Measurements from ENCODE around the gene LMAN2. TPM values are rescaled to one million over a fixed set of nuclear protein-coding genes. Genes with fewer than 3 reads are reported as not detected.
A peak's percentile ranks its signal among the peaks of the same experiment; 100 is the strongest.

LMAN2 gene, protein sequence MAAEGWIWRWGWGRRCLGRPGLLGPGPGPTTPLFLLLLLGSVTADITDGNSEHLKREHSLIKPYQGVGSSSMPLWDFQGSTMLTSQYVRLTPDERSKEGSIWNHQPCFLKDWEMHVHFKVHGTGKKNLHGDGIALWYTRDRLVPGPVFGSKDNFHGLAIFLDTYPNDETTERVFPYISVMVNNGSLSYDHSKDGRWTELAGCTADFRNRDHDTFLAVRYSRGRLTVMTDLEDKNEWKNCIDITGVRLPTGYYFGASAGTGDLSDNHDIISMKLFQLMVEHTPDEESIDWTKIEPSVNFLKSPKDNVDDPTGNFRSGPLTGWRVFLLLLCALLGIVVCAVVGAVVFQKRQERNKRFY
- polyA plus RNA-seq (ENCODE audit: insufficient read length in 4 of 4) = 100 to 1,000 TPM in 3 of 4 donors, 10 to 100 TPM in 1; 94.0 to 135 (median 130) TPM

DNA sequence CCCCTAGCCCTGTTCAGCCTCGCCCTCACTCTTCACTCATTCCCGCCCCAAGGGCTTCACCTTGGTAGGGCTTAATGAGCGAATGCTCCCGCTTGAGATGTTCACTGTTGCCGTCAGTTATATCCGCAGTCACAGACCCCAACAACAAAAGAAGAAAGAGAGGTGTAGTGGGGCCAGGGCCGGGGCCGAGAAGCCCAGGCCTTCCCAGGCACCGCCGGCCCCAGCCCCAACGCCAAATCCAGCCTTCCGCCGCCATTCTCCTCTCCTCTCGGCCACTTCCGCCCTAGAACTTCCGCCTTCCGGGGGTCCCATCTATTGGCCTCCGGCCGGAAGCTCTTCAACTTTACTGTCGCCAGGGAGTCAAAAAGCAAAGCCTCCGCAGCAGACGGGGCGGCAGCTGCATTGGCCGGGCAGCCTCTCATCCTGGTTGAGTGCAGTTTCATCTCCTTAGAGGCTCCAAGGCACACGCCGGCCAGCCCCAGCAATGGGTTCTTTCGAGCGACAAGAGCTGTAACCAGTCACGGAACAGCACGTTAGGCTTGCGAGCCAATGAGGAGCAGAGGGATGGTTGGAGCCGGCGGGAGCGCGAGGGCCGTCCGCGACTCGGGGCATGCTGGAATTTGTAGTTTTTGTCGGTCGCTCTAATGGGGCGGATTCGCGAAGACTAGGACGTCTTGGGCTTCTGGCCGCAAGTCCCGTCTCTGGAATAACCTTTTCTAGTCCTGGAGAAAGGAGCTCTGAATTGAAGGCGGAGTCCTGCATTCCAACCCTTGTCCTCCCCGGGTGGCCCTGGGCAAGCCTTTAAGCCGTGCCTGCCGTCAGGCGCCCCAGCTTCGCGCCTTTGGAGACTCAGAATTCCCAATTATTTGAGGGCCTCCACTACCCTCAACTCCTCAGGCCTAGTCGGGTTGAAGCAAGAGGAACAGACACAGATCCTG lies at the start of gene LMAN2:
TSS of gene LMAN2 (minus strand) at position 277 of the 938 bp plus-strand sequence. CDS start at position 256, 21 bp downstream.
- peak; percentile 89 to 94 (median 92) for DNase-seq (ENCODE audit: low read depth in 4 of 4, low spot score in 3 of 4)

DNA sequence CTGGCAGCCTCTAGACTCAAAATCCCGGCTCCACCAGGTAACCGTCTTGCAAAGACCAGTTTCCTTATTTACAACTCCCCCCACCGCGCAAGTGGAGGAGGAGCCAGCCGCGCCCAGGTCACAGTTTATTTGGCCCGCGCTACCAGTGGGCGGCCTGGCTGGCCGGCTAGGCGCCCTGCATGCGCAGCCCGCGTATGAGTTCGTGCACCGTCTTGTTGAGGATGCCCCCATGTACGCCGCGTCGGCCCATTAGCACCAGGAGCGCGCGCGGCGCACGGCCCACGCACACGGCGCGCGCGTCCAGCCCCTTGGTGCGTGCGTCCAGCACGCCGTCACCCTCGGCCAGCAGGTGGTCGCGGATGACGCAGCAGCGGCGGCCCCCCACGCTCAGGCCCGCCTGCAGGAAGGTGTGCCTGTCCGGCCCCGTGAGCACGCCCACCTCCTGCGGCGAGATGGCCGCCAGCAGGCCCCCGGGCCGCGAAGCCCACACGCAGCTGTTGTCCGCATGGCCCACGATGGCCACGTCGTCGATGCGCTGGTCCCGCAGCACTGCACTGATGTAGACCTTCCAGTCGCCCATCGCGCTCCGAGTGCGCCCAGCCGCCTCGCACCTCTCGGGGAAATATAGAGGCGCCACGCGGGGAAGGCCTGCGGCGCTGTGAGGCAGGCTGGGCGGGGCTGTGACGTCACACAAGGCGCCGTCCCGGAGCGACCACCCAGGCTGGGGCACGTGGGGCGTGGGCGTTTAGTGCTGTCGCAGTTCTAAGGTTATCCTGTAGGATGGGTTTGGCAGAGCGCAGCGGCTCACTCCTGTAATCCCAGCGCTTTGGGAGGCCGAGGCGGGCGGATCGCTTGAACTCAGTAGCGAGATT lies 48.8 kb upstream of the LMAN2 start, which contains the start of gene PFN3:
TSS of gene PFN3 (minus strand) at position 665 of the 872 bp plus-strand sequence. CDS start at position 580, 85 bp downstream.
- no peak for DNase-seq (ENCODE audit: low read depth in 4 of 4, low spot score in 3 of 4)

GRCh38 chr5:177397875-177398390 lies 46.5 kb upstream of the LMAN2 start:
- DNase-seq (ENCODE audit: low read depth in 4 of 4, low spot score in 3 of 4) = no peak

GRCh38 chr5:177396807-177397206 lies 45.3 kb upstream of the LMAN2 start:
- DNase-seq (ENCODE audit: low read depth in 4 of 4, low spot score in 3 of 4) = no peak

DNA sequence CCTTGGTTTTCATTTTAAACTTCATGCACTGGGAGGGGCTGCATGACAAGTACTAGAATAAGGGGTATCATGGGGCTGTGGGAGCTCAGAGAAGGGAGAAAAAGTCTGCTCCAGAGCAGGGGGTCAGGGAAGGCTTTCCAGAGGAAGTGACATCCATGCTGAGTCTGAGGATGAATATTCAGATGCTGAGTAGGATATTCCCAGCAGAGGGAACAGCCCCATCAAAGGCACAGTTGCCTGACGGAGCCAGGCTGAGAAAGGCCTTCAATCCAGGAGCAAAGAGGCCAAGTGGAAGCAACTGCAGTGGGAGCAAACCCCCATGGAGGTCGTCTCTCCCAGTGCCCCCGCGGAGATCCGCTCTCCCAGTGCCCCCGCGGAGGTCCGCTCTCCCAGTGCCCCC lies 44.6 kb upstream of the LMAN2 start:
- no peak for DNase-seq (ENCODE audit: low read depth in 4 of 4, low spot score in 3 of 4)

GRCh38 chr5:177393990-177394389 lies 42.5 kb upstream of the LMAN2 start:
- DNase-seq (ENCODE audit: low read depth in 4 of 4, low spot score in 3 of 4) = no peak

GRCh38 chr5:177393206-177393765 lies 41.8 kb upstream of the LMAN2 start:
- DNase-seq (ENCODE audit: low read depth in 4 of 4, low spot score in 3 of 4) = no peak

GRCh38 chr5:177392765-177393164 lies 41.3 kb upstream of the LMAN2 start:
- no peak for DNase-seq (ENCODE audit: low read depth in 4 of 4, low spot score in 3 of 4)

- peak in 2 of 4 donors; percentile 75 to 84 for DNase-seq (ENCODE audit: low read depth in 4 of 4, low spot score in 3 of 4)
These were observed 39.2 kb upstream of the LMAN2 start for GRCh38 chr5:177390363-177391300.

DNA sequence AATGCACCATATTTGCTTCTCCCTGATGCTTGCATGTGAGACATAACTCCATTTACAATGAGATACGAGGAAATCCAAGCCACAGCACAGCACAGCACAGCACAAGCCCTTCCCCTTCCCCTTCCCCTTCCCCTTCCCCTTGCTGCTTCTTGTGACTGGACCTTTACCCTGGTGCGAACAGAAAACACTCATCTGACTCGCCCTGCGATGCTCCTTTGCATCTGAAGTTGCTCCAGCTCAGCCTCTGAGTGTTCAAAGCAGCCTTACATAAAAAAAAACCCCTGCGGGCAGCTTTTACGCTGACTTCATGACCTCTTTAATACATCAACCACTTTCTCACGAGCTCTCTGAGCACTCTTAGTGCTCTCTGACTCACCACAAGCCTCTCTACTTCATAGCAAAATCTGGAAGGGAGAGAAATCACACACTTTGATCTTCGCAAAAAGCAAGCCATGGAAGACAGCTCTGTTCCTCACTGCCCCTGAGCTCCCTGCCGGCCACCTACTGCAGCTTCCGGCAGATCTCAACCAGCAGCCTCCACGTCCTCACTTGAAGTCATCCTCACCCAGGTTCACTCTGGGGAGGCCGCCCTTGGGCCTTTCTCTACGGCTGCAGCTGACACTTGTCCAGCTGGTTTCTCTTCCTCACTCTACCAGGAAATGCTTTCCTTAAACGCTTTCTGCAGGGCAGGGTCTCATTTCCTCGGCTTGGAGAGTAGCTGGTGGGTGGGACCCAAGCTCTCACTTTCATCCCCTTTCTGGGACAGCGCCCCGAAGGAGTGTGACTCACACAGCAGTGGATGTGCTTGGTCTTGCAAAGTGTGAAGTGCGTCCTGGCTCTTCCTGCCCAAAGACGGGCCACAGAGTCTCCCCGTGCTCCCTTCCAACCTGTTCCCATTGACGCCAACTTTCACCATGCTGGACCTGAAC lies 38.0 kb upstream of the LMAN2 start:
- no peak for DNase-seq (ENCODE audit: low read depth in 4 of 4, low spot score in 3 of 4)

DNA sequence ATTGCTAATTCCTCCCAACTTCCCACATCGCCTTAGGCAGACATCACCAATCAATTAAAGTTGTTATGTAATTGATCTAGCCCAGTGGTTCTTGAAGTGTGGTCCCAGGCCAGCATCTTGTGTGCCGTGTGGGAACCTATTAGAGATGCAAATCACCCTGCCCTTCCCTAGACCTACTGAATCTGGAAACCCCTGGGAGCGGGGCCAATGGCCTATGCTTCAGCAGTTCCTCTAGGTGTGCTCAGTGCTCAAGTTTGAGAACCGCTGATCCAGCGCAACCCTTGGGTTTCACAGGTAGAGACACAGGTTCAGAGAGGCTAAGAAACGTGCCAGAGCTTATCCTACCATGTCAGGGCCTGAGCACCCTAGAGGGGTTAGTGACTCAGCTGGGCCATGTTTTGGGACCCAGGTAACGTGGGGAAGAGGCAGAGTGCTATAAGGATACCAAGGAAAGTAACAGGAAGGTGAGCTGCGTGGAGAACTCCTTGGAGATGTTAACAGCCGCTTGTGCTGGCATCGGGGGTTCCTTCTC lies 37.1 kb upstream of the LMAN2 start:
- no peak for DNase-seq (ENCODE audit: low read depth in 4 of 4, low spot score in 3 of 4)

DNA sequence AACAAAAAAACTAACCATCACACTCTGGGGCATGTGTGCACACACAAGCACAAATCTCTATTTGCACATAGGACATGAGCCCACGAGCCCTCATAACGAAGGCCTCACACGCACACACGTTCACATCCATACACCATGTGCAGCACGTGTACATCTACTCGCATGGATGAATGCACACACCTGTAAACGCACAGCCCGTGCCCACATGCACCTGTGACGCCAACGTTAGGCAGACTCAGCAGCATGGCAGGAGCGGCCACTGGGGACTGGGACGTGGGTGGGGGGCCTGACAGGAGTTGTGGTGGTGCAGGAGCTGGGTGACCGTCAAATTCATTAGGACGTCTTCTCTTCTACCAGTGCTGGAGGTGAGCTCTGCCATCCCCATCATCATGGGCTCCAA lies 35.9 kb upstream of the LMAN2 start:
- DNase-seq (ENCODE audit: low read depth in 4 of 4, low spot score in 3 of 4) = no peak

DNA sequence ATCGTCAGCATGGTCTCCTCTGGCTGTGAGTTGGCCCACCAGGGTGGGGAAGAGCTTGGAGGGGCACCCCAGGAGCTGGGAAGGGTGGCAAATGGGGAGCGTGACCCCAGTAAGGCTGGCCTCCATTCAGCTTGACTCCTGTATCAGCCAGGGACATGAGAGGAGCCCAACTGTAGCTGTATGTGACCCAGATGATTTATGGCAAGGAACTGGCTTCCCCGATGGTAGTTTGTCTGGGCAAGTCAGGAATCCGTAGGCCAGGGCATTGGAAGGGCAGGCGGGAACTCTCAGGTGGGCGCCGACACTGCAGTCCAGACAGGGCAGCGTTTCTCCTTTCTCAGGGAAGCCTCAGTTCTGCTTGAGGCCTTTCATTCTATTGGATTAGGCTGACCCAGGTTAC lies 35.1 kb upstream of the LMAN2 start:
- no peak for DNase-seq (ENCODE audit: low read depth in 4 of 4, low spot score in 3 of 4)

DNA sequence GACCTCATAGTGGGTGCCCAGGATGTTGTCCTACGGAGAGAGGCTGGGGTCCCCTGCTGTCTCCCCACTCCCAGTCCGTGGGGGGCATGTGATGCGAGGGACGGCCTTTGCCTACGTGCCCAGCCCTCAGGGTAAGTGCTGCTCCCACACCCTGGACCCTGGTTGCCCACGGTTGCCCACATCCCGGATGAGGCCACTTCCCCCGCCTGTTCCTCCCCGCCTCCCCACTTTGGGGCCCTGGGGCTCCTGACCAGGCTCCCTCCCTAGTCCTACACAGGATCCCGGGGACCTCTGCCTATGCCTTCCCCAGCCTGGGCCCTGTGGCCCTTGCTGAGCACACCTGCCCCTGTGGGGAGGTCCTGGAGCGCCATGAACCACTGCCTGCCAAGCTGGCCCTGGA lies 34.3 kb upstream of the LMAN2 start:
- no peak for DNase-seq (ENCODE audit: low read depth in 4 of 4, low spot score in 3 of 4)

DNA sequence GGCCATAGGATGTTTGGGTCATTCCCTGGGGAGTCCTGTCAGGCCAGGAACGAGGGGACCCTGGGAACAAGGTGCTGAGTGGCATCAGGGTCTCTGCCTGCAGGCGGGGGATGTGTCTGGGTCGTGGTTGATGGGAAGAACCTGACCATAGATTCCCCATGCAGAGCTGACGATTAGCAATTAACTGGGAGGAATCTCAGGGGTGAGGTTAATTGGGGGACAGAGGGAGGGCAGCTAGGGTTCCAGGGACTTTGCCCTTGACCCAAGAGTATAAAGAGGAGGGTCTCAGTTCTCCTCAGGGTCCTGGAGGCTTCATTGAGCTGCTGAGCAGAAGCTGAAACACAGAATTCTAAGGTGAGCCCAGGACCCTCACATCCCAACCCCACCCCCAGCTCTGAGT lies 32.7 kb upstream of the LMAN2 start, which contains the start of gene SLC34A1:
TSS of gene SLC34A1 (plus strand) at position 301 of the 400 bp plus-strand sequence. CDS start 1,308 bp downstream, outside the sequence.
- DNase-seq (ENCODE audit: low read depth in 4 of 4, low spot score in 3 of 4) = no peak

GRCh38 chr5:177383181-177383580 lies 31.7 kb upstream of the LMAN2 start:
- DNase-seq (ENCODE audit: low read depth in 4 of 4, low spot score in 3 of 4) = no peak

DNA sequence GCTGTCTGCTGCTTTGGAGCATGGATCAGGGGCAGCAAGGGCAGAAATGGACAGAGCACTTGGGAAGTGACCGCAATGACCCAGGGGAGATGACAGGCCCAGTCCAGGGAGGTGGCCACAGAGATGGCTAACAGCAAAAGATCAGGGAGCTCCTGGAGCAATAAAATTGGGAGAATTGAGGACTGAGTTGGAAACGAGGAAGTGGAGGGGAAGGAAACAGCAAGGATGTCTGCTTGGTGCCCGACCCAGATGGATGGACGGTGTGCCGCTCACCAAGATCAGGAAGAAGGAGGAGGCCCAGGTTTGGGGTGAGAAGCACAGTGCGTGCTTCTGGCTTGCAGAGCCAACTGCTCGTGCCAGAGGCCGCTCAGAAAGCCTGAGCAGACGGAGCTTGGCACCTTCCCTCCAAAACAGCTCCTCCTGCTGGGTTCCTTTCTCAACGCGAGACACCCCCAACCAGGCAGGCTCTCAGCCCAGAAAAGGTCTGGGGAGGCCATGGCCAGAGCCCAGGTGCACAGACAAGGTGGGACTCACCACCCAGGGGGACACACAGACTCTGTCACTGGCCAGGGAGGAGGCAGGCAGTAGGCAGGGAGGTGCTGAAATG lies 31.1 kb upstream of the LMAN2 start:
- DNase-seq (ENCODE audit: low read depth in 4 of 4, low spot score in 3 of 4) = no peak

All from left renal pelvis (tissue), 4 donors.